Mammary epithelial cell (primary cell): ENCODE measurements around the gene CHCT1.

Source experiments
- EZH2 ChIP-seq: IDR thresholded peaks from 2 replicates; pipeline ENCODE4 v1.6.1; 2012; ENCODE audit warnings: low read length, inconsistent platforms, borderline replicate concordance
- TF ChIP-seq, protein P1 (sequence below), 2 donors: IDR thresholded peaks in 1 of 2; conservative IDR thresholded peaks in 1 of 2; 2 replicates each; pipeline ENCODE4 v1.5.1; 2011 to 2012; ENCODE audit warnings: inconsistent platforms in 2 of 2, low read length in 2 of 2, mild to moderate bottlenecking in 2 of 2, control low read depth in 1 of 2, low read depth in 1 of 2; ENCODE audit not compliant: insufficient read depth in 1 of 2; ENCODE audit errors: extremely low read depth in 1 of 2

DNA sequence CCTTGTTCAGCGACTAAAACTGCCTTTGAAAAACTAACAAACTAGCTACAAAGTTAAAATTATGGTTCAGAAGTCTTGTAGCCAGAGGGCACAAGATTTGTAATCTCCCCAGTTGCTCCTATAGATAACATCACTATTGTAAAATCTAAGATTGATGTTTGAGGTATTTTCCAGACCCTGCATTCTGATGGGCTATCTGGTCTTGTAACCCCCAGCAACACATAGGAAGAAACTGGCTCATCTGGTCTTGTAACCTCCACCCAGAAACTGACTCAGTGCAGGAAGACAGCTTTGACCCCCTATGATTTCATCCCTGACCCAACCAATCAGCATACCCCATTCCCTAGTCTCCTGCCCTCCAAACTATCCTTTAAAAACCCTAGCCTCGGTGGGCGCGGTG, 12.3 kb upstream of the CHCT1 start:
- TF ChIP-seq, protein P1, sequence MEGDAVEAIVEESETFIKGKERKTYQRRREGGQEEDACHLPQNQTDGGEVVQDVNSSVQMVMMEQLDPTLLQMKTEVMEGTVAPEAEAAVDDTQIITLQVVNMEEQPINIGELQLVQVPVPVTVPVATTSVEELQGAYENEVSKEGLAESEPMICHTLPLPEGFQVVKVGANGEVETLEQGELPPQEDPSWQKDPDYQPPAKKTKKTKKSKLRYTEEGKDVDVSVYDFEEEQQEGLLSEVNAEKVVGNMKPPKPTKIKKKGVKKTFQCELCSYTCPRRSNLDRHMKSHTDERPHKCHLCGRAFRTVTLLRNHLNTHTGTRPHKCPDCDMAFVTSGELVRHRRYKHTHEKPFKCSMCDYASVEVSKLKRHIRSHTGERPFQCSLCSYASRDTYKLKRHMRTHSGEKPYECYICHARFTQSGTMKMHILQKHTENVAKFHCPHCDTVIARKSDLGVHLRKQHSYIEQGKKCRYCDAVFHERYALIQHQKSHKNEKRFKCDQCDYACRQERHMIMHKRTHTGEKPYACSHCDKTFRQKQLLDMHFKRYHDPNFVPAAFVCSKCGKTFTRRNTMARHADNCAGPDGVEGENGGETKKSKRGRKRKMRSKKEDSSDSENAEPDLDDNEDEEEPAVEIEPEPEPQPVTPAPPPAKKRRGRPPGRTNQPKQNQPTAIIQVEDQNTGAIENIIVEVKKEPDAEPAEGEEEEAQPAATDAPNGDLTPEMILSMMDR (conservative IDR thresholded peaks at IDR 0.05 in 1 of 2, IDR thresholded peaks at IDR 0.05 in 1 of 2; ENCODE audit: extremely low read depth in 1 of 2, insufficient read depth in 1 of 2, low read depth in 1 of 2, low read length in 2 of 2): no peak
- TF ChIP-seq EZH2: no peak
